GM12872 (cell line): ENCODE measurements around the gene INPP5E.

Source experiments
- TF ChIP-seq, protein P1 (sequence below): IDR thresholded peaks from 3 replicates; pipeline ENCODE4 v1.5.1; 2011; ENCODE audit warnings: low read depth, mild to moderate bottlenecking, low read length, moderate library complexity; ENCODE audit not compliant: insufficient read depth

INPP5E gene

DNA sequence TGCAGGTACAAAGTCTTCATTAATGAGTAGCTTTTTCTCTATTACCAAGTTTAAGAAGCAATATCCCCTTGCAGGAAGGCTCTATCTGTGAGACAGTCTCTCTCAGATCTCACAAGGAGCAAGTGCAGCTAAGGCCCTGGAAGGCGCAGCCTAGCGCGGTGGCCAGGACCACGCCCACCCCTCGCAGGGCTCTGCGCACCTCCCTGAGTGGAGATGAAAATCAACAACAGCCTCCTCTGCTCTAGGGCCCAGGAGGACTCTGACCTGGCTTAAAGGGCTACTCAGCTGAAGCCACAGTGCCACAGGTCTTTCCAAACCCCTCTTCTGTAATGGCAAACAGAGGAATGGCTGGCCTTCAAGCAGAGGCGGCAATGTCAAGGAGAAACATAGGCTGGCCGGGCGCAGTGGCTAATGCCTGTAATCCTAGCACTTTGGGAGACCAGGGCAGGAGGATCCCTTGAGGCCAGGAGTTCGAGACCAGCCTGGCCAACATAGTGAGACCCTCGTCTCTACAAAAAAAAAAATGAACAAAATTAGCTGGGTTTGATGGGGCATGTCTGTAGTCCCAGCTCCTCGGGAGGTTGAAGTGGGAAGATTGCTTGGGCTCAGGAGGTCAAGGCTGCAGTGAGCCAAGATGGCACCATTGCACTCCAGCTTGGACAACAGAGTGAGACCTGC, 31.3 kb upstream of the INPP5E start:
- TF ChIP-seq, protein P1, sequence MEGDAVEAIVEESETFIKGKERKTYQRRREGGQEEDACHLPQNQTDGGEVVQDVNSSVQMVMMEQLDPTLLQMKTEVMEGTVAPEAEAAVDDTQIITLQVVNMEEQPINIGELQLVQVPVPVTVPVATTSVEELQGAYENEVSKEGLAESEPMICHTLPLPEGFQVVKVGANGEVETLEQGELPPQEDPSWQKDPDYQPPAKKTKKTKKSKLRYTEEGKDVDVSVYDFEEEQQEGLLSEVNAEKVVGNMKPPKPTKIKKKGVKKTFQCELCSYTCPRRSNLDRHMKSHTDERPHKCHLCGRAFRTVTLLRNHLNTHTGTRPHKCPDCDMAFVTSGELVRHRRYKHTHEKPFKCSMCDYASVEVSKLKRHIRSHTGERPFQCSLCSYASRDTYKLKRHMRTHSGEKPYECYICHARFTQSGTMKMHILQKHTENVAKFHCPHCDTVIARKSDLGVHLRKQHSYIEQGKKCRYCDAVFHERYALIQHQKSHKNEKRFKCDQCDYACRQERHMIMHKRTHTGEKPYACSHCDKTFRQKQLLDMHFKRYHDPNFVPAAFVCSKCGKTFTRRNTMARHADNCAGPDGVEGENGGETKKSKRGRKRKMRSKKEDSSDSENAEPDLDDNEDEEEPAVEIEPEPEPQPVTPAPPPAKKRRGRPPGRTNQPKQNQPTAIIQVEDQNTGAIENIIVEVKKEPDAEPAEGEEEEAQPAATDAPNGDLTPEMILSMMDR, result no peak

DNA sequence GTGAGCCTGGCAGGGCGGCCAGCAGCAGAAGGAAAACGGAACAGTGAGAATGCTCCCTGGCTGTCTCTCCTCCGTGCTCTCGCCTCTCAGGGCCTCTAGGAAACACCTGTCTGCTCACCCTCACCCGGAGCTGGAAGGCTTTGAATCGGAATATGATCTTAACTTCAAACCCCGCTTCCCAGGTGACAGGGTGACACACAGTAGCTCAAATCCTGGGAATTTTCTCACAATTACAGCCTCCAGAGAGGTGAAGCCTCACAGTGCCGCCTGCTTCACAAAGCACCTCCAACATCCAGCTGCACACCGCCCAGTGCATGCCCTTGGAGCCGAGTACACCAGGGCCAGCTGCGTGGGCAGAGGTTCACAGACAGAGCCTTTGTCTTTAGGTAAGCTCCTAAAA, 30.7 kb upstream of the INPP5E start:
- TF ChIP-seq, protein P1, result no peak

DNA sequence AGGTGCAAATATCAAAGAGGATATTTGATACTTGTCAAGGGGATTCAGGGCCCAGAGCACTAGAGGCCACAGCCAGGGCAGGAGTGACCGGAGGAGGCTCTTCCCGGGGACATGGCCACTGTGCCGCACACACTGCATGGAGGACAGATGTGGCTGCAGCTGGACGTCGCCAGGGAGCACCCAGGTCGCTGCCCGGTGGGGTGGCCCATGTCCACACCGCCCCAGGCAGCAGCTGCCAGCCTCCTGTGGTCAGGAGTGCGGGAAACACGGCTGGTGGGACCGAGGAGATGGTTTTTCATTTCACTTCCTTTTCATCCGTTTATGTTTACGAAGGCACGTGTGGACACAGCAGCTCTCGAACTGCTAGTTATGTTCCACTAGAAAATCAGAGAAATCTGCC, 28.1 kb upstream of the INPP5E start:
- TF ChIP-seq, protein P1, result no peak

DNA sequence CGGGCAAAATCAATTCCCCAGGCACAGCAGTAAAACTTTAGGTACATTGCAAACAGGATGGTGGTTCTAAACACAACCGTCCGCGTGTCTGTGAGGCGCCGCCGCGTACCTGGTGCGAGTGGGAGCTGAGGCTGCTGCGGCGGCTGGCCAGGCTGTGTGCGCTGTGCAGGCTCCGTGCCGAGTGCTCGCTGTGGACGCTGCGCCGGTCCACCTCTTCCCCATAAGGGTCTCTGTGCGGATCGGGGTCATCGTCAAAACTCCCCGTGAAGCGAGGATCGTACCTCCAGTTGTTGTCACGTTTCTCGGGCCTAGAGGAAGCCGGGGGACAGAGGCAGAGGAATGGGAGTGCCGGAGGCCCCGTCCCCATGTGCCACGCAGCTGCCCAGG, 26.5 kb upstream of the INPP5E start:
- TF ChIP-seq, protein P1, result no peak

- TF ChIP-seq, protein P1, result no peak
Observed at GRCh38 chr9:136465500-136466154, 26.0 kb upstream of the INPP5E start.

DNA sequence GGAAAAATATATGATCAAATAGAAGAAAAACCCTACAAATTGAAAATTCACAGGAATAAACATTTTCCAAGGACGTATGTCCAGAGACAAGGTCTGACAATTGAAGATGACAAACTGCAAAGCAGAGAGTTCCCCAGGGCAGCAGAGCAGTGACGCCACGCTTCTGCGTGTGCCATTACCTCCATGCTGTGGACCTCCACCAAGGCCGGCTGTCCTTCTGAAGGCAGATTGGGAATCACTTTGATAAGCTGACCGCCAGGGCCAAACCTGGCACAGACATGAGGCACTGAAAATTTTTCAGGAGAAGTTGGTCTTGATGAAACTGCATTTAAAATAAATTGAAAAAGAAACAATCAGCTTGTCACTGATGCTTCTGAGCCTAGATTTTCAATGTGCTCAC, 24.6 kb upstream of the INPP5E start:
- TF ChIP-seq, protein P1, result no peak

- TF ChIP-seq, protein P1, result no peak
Observed at GRCh38 chr9:136463578-136463977, 23.9 kb upstream of the INPP5E start.
